BE2C (cell line): ENCODE data around the gene BARX1.

ENCODE experiments used
- DNase-seq: peaks from one replicate; pipeline ENCODE4 v3.0.0-alpha.2; 2020
- H3K27me3 ChIP-seq: fragments of 250-450 bp; sonication (Bioruptor Pico); 2 replicates; pipeline ENCODE4 v1.5.1; 2020; ENCODE audit warnings: mild to moderate bottlenecking
- H3K36me3 ChIP-seq: fragments of 250-450 bp; sonication (Bioruptor Pico); 2 replicates; pipeline ENCODE4 v1.5.1; 2020; ENCODE audit warnings: mild to moderate bottlenecking
- H3K4me1 ChIP-seq: fragments of 250-450 bp; sonication (Bioruptor Pico); 2 replicates; pipeline ENCODE4 v1.5.1; 2020
- H3K4me3 ChIP-seq: 2 replicates; pipeline ENCODE4 v1.5.1; 2011; ENCODE audit warnings: low read depth, low read length
- H3K9me3 ChIP-seq: fragments of 250-450 bp; sonication (Bioruptor Pico); 2 replicates; pipeline ENCODE4 v1.5.1; 2020
- TF ChIP-seq, protein P1 (sequence below): IDR thresholded peaks from 2 replicates; pipeline ENCODE4 v1.5.1; 2012; ENCODE audit warnings: mild to moderate bottlenecking, low read depth, low read length

Gene BARX1

DNA sequence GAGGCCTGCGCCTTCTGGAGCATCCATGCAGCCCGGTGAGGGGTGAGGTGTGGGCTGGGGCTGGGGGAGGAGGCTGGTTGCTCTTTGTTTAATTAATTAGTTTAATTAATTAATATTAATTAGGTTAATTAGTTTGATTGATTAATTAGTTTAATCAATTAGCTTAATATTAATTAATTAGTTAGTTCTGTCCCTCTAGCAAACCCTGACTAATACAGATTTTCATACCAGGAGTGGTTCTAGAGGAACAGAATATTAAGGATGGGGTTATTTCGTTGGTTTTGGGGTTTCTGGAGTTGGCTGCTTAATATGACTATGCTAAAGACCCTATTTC is 14.1 kb upstream of the BARX1 start:
- TF ChIP-seq, protein P1, sequence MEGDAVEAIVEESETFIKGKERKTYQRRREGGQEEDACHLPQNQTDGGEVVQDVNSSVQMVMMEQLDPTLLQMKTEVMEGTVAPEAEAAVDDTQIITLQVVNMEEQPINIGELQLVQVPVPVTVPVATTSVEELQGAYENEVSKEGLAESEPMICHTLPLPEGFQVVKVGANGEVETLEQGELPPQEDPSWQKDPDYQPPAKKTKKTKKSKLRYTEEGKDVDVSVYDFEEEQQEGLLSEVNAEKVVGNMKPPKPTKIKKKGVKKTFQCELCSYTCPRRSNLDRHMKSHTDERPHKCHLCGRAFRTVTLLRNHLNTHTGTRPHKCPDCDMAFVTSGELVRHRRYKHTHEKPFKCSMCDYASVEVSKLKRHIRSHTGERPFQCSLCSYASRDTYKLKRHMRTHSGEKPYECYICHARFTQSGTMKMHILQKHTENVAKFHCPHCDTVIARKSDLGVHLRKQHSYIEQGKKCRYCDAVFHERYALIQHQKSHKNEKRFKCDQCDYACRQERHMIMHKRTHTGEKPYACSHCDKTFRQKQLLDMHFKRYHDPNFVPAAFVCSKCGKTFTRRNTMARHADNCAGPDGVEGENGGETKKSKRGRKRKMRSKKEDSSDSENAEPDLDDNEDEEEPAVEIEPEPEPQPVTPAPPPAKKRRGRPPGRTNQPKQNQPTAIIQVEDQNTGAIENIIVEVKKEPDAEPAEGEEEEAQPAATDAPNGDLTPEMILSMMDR = no peak
- no peak for DNase-seq

GRCh38 chr9:93968451-93969327 is 13.5 kb upstream of the BARX1 start:
- Histone ChIP-seq H3K4me1 (no peaks in the 10 kb centered on the region), H3K4me3 (no peak overlapping the region), H3K9me3 (no peaks in the 10 kb centered on the region), H3K36me3 (no peaks in the 10 kb centered on the region), H3K27me3 (no peaks in the 10 kb centered on the region)
- no peak for DNase-seq
- TF ChIP-seq, protein P1 = no peak

More for the DNA sequence above, 14.1 kb upstream of the BARX1 start:
- H3K9me3 ChIP-seq = no peaks in the 10 kb centered on the region
- H3K4me3 ChIP-seq = no peak overlapping the region
- H3K36me3 ChIP-seq = no peaks in the 10 kb centered on the region
- H3K4me1 ChIP-seq = no peaks in the 10 kb centered on the region
- H3K27me3 ChIP-seq = no peaks in the 10 kb centered on the region

DNA sequence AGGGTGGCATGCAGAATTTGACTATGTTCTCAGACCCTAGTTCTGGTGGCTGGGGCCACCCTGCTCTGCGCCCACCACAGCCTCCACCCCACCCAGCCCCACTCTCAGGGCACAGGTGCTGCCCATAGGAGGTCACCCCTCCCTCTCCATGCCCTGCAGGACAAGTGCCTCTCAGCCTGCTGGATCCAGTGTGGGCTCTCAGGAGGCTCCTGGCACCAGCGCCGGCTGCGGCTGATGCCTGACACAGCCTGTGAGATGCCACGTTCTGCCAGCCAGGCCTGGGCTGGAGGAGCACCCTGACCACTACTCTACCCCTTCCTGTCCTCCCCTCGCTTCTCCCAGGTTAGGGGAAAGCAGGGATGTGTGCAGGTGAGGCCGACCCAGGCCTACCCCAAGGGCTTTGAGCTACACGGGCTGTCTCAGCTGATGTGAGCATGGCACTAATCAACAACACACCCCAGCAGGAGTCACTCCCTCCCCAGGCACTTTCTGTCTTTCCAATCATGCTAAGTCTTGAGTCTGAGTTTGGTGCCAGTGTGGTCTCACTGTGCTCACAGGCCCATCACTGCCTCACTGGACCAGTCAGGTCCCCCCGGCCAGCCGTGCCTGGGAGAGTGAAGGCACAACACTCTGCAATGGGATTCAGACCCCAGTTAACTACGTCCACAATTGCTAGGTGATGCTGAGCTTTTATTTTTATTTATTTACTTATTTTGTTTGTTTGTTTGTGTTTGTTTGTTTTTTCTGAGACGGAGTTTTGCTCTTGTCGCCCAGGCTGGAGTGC is 12.1 kb upstream of the BARX1 start:
- TF ChIP-seq, protein P1 = no peak
- no peaks in the 10 kb centered on the region for H3K27me3 ChIP-seq
- no peak overlapping the region for H3K4me3 ChIP-seq
- no peaks in the 10 kb centered on the region for H3K9me3 ChIP-seq
- no peaks in the 10 kb centered on the region for H3K4me1 ChIP-seq
- no peak for DNase-seq
- H3K36me3 ChIP-seq = no peaks in the 10 kb centered on the region

- TF ChIP-seq, protein P1 = peak; percentile 18; the same call in 1 of the 2 replicates
- H3K4me3 ChIP-seq = no peak overlapping the region
- DNase-seq = no peak
Observed at GRCh38 chr9:93965830-93966577, 10.8 kb upstream of the BARX1 start.

DNA sequence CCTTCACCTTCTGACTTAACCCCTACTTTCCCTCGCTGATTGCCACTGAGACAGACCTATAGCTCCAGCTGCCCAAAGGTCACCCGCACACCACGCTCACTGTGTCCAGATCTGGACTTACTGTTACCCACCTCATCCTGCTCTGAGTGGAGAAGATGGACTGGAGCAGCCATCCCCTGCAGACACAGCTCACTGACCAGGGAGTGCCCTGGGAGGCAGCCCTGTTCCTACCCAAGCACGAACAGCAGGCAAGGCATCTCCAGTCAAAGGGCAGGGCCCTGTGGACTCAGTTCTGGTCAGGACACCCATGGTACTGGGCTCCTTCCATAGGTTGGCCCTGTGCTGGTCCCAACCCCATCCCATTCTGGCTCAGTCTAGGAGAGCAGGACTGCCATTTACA is 9.5 kb upstream of the BARX1 start:
- no peaks in the 10 kb centered on the region for H3K36me3 ChIP-seq
- no peaks in the 10 kb centered on the region for H3K4me1 ChIP-seq
- no peak for DNase-seq
- H3K4me3 ChIP-seq = no peak overlapping the region
- TF ChIP-seq, protein P1 = no peak
- peaks cover 23% of the 10 kb centered on the region for H3K27me3 ChIP-seq
- no peaks in the 10 kb centered on the region for H3K9me3 ChIP-seq

More at GRCh38 chr9:93965830-93966577, 10.8 kb upstream of the BARX1 start:
- no peaks in the 10 kb centered on the region for H3K36me3 ChIP-seq
- H3K4me1 ChIP-seq = no peaks in the 10 kb centered on the region
- H3K9me3 ChIP-seq = no peaks in the 10 kb centered on the region
- peaks cover 10% of the 10 kb centered on the region for H3K27me3 ChIP-seq
